SJCRH30 (cell line): ENCODE data around the gene TIMM17B. TPM values are rescaled to one million over a fixed set of nuclear protein-coding genes. Genes with fewer than 3 reads are reported as not detected.
"Not testable (repeated sequence)": the region's sequence is repeated elsewhere in the genome, so short reads cannot be mapped to it uniquely, and the experiment has no call there.

Experiments
- DNase-seq, 2 experiments: peaks; one replicate each; pipeline ENCODE4 v3.0.0-alpha.2; 2015 to 2020
- H3K27ac ChIP-seq: fragments of 250-450 bp; sonication (Bioruptor Pico); 2 replicates; pipeline ENCODE4 v1.5.1; 2020; ENCODE audit warnings: mild to moderate bottlenecking, moderate library complexity
- H3K27me3 ChIP-seq: fragments of 250-450 bp; sonication (Bioruptor Pico); 2 replicates; pipeline ENCODE4 v1.5.1; 2020; ENCODE audit warnings: mild to moderate bottlenecking, moderate library complexity
- H3K36me3 ChIP-seq: fragments of 250-450 bp; sonication (Bioruptor Pico); 2 replicates; pipeline ENCODE4 v1.5.1; 2020; ENCODE audit warnings: mild to moderate bottlenecking, moderate library complexity
- H3K4me1 ChIP-seq: fragments of 250-450 bp; sonication (Bioruptor Pico); 2 replicates; pipeline ENCODE4 v1.5.1; 2020; ENCODE audit warnings: mild to moderate bottlenecking, moderate library complexity
- H3K4me3 ChIP-seq: fragments of 250-450 bp; sonication (Bioruptor Pico); 2 replicates; pipeline ENCODE4 v1.5.1; 2020; ENCODE audit warnings: mild to moderate bottlenecking, moderate library complexity
- H3K9me3 ChIP-seq: fragments of 250-450 bp; sonication (Bioruptor Pico); replicated peaks from 2 replicates; pipeline ENCODE4 v1.5.1; 2020; ENCODE audit warnings: mild to moderate bottlenecking, moderate library complexity
- total RNA-seq: library from RNA; depleted of rRNA; stranded (reverse); fragments of >200 nt; shearing (Covaris generic); gene quantifications from 2 replicates; pipeline ENCODE4 v1.2.3, GENCODE V29; 2014

The TIMM17B gene
- total RNA-seq, 1 experiment from 2014 or later, result 43.5 TPM

DNA sequence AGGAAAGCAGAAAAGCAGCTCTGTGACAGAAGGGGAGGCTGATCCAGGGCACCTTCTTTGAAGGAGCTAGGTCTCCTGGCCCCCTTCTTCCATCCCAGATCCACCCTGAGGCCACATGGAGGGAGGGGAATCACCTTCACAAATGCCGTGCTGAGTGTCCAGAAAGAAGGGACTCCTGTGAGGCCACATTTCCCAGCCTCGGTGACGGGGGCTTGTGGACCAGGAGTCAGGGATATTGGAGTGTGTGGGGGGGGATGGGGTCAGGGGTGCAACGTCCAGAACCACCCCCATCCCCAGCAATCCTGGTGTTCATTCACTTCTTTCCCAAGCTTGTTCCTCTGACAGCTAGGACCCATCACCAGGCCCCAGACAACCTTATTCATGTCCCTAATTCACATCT is 4.7 kb downstream of the TIMM17B start:
- Histone ChIP-seq H3K4me3 (no peak overlapping the region), H3K36me3 (no peaks in the 10 kb centered on the region), H3K4me1 (no peaks in the 10 kb centered on the region), H3K27ac (no peak overlapping the region), H3K27me3 (no peaks in the 10 kb centered on the region), H3K9me3 (no peaks in the 10 kb centered on the region)
- DNase-seq, result no peak

DNA sequence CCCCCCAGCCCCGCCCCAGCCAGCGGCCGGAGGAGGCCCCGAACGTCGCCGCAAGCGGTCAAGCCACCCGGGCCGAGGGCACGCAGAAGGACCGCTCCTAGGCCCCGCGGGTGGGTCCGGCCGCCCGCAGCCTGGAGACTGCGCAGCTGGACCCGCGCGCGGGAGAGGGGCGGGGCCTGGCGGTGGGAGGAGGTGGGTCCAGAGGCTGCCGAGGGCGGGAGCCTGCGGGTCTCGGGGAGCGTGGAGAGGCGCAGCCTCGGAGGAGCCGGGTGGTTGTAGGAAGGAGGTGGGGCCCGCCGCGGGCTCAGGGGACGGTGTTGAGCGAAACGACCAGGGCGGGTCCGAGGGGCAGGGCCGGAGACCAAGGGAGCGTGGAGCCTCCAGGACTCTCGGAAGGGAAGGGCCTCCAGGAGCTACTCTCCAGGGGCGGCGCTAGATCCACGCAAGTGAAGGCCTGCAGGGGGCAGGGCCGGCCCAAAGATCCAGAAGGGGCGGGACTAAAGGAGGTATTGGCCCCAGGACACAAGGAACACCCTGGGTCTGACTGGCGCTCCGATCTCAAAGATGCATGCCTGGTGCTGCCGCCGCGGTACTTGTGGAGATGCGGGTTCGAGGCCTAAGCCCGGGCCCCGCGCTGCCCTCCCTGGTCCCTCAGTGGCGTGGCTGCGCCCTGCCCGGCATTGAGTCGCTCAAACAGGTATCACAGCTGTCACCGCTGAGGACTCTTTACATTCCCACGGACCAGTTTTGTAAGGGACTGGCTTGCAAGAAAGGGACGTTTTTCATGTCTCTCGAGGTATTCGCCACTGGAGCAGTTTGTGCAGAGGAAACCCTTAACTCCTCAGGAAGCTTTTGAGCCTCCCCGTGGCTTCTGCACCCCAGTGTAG is 5.9 kb downstream of the TIMM17B start:
- H3K27me3 ChIP-seq, result no peaks in the 10 kb centered on the region
- no peak overlapping the region for H3K27ac ChIP-seq
- H3K4me1 ChIP-seq, result no peaks in the 10 kb centered on the region
- H3K36me3 ChIP-seq, result no peaks in the 10 kb centered on the region
- H3K9me3 ChIP-seq, result no peaks in the 10 kb centered on the region
- H3K4me3 ChIP-seq, result peak overlapping the region; percentile 59
- DNase-seq, result peak; percentile 85 to 88

DNA sequence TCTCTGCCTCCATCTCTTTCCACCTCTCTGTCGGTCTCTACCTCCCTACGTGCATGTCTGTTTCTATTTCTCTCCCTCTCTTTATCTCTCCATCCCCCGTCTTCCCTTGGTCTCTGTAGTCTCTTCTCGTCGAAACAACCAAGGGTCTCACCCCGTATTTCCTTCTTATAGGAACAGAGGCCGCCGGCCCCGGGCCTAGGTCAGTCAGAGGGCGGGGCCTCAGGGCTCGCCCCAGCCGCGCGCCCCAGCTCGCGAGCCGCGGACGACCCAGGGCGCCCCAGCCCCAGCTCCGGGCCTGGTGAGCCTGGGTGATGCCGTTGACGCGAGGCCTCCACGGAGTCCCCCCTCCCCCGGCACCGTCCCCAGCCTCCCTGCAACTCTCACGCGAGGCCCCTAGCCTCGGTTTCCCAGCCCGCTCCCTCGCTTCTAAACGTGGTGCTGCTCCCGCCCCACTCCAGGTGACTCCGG is 6.6 kb downstream of the TIMM17B start:
- Histone ChIP-seq H3K27me3 (no peaks in the 10 kb centered on the region), H3K4me3 (peak overlapping the region; percentile 59), H3K27ac (no peak overlapping the region), H3K9me3 (no peaks in the 10 kb centered on the region), H3K4me1 (no peaks in the 10 kb centered on the region), H3K36me3 (no peaks in the 10 kb centered on the region)
- peak in 1 of 2 experiments; percentile 17 for DNase-seq

DNA sequence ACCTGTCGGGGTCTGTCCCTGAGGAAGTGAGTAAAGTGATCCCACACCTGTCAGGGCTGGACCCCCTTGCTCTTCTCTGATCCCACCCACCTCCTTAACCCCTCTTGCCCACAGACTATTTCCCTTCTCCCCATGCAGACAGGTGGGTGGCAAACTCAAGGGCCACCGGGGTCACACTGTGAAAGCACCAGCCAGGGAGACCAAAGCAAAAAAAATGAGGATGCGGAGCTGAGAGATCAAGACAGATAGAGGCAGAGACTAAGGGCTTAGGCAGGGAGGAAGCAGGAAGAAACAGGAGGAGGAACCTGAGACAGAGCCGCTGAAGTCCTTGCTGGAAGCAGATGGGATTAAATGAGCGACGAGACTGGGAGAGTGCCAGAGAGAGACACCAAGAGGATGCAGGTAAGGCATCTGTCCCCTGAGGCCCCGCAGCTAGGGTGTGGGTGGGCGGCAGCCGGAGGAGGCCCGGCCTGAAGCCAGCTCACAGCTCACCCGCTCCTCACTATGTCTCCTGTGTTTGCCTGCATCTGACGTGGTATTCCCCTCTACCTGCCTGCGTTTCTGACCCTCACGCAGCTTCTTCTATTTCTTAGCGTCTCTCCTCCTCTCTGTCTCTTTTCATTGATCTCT is 7.2 kb downstream of the TIMM17B start:
- peak in 1 of 2 experiments; percentile 3 for DNase-seq
- Histone ChIP-seq H3K27me3 (no peaks in the 10 kb centered on the region), H3K4me1 (no peaks in the 10 kb centered on the region), H3K9me3 (no peaks in the 10 kb centered on the region), H3K4me3 (peak overlapping the region; percentile 59), H3K36me3 (no peaks in the 10 kb centered on the region), H3K27ac (no peak overlapping the region)

DNA sequence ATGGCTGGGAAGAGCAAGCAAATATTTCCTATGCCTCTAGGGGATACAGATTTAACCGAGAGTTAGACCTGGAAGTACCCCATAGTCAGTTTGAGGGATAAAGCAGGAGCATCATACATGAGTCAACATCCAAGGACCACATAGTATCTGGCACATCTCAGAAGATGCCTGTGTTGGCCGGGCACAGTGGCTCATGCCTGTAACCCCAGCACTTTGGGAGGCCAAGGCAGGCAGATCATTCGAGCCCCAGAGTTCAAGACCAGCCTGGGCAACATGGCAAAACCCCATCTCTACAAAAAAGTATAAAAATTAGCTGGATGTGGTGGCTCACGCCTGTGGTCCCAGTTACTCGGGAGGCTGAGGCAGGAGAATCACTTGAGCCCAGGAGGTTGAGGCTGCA is 11.0 kb downstream of the TIMM17B start:
- not testable (repeated sequence) for H3K27ac ChIP-seq, H3K4me3 ChIP-seq, DNase-seq, H3K36me3 ChIP-seq, H3K4me1 ChIP-seq, H3K9me3 ChIP-seq, H3K27me3 ChIP-seq

DNA sequence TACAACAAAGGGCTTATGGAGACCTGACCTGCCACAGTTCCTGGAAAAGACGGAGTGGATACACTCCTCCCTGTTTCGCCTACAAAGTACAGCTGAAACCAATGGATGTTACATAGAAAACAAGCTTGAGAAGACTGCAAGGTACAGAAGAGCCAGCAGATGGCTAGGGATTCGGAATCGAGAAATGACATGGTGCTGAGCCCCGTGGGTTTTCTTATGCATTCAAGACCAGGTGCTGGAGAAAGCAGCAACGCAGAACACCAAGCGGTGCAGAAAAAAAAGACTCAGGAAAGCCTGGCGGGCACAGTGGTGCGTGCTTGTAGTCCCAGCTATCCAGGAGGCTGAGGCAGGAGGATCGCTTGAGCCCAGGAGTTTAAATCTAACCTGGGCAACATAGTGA is 13.8 kb downstream of the TIMM17B start:
- Histone ChIP-seq H3K36me3 (no peaks in the 10 kb centered on the region), H3K9me3 (no peaks in the 10 kb centered on the region), H3K4me1 (no peaks in the 10 kb centered on the region), H3K27me3 (no peaks in the 10 kb centered on the region), H3K27ac (no peak overlapping the region), H3K4me3 (no peak overlapping the region)
- DNase-seq, result no peak

DNA sequence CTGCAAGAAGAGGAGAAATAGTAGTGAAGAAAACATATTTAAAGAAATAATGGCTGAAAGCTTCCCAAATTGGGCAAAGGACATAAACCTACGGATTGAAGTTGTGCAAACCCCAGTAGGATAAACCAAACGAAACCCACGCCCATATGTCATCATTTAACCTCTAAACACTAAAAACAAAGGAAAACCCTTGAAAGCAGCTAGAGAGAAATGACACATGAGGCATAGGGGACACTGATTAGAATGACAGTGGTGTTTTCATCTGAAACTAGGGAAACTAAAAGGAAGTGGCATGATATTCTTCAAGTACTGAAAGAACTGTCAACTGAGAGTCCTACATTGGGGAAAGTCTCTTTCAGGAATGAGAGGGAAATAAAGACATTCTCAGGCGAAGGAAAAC is 20.6 kb downstream of the TIMM17B start:
- H3K9me3 ChIP-seq, DNase-seq, H3K27ac ChIP-seq, H3K36me3 ChIP-seq, H3K4me3 ChIP-seq, H3K27me3 ChIP-seq, H3K4me1 ChIP-seq: not testable (repeated sequence)

DNA sequence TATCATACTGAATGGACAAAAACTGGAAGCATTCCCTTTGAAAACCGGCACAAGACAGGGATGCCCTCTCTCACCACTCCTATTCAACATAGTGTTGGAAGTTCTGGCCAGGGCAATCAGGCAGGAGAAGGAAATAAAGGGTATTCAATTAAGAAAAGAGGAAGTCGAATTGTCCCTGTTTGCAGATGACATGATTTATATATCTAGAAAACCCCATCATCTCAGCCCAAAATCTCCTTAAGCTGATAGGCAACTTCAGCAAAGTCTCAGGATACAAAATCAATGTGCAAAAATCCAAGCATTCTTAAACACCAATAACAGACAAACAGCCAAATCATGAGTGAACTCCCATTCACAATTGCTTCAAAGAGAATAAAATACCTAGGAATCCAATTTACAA is 25.6 kb downstream of the TIMM17B start:
- DNase-seq, H3K9me3 ChIP-seq, H3K4me3 ChIP-seq, H3K4me1 ChIP-seq, H3K27me3 ChIP-seq, H3K36me3 ChIP-seq, H3K27ac ChIP-seq: not testable (repeated sequence)

DNA sequence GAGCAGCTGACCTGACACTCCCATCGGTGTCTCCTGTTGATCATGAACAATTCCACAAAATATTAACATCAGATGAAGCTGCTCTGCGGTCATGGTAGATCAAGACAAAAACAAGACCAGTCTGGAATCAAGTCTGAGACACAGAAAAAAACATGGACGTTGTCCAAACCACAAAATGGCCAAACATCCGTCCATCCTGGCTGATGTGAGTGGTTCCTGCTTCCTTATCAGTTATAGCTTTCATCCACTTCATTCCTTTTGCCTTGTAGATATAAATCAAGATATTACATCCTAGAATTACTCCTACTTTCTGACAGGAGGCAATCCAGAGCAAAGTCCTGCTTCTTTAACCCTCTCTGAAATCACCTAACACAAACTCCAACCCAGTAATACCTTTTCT is 33.4 kb downstream of the TIMM17B start:
- Histone ChIP-seq H3K9me3 (no peaks in the 10 kb centered on the region), H3K36me3 (no peaks in the 10 kb centered on the region), H3K27ac (0 out of 2 replicates have a peak overlapping the region, but pooled peaks have one; percentile 4), H3K4me3 (no peak overlapping the region), H3K4me1 (0 out of 2 replicates have a peak, but pooled peaks cover 9% of the 10 kb centered on the region), H3K27me3 (no peaks in the 10 kb centered on the region)
- peak; percentile 13 to 50 for DNase-seq

DNA sequence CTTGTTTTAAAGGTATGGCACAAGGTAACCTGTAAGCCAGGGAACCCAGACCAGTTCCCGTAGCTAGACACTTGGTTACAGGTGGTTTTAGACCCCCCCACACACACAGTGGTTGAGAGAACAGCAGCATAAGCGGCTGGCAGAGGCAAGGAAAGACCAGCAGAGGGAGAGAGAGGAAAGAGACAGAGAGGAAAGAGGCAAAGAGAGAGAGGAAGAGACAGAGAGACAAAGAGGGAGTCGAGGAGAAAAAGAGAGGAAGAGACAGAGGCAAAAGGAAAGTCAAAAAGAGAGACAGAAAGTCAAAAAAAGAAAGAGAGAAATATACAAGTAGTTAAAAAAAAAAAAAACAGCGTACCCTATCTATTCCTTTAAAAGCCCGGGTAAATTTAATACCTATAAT is 42.7 kb downstream of the TIMM17B start:
- H3K27ac ChIP-seq, result no peak overlapping the region
- no peaks in the 10 kb centered on the region for H3K9me3 ChIP-seq
- H3K4me3 ChIP-seq, result no peak overlapping the region
- H3K36me3 ChIP-seq, result no peaks in the 10 kb centered on the region
- no peaks in the 10 kb centered on the region for H3K27me3 ChIP-seq
- no peak for DNase-seq
- H3K4me1 ChIP-seq, result no peaks in the 10 kb centered on the region

DNA sequence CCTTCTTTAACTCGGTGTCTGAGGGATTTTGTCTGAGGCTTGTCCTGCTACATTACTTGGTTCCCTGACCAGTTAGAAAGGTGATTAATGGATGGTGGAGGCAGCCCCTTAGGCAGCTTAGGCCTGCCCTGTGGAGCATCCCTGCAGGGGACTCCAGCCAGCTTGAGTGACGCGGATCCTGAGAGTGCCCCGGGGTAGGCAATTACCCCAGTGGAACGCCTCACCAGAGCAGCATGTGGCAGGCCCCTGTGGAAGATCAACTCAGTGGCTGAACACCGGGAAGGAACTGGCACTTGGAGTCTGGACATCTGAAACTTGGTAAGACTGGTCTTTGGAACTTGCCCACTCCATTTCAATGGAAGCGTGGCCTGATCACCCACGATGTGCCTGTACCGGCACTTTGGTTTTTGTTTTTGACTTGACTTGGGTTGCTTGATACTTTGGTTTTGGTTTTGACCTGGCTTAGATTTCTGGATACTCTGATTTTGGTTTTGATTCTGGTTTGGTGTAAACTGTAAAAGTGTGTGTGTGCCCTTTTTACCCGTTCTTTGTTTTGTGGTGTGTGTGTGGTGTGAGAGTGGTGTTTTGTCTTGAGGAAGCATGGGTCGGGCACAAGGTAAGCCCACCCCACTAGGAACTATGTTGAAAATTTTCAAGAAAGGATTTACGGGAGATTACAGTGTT is 43.3 kb downstream of the TIMM17B start:
- H3K36me3 ChIP-seq, H3K27me3 ChIP-seq, DNase-seq, H3K4me3 ChIP-seq, H3K27ac ChIP-seq, H3K9me3 ChIP-seq, H3K4me1 ChIP-seq: not testable (repeated sequence)

DNA sequence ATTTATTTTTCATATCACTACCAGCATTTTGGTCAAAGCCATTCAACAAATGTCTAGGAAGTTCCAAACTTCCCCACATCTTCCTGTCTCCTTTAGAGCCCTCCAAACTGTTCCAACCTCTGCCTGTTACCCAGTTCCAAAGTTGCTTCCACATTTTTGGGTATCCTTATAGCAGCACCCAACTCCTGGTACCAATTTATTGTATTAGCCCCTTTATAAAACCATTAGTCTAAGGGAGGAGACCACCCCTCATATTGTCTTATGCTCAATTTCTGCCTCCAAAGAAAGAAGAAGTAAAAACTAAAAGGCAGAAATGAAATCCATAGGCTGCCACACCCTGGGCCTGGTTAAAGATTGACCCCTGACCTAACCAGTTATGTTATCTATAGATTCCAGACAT is 44.1 kb downstream of the TIMM17B start:
- H3K27ac ChIP-seq, H3K36me3 ChIP-seq, DNase-seq, H3K27me3 ChIP-seq, H3K4me1 ChIP-seq, H3K4me3 ChIP-seq, H3K9me3 ChIP-seq: not testable (repeated sequence)

DNA sequence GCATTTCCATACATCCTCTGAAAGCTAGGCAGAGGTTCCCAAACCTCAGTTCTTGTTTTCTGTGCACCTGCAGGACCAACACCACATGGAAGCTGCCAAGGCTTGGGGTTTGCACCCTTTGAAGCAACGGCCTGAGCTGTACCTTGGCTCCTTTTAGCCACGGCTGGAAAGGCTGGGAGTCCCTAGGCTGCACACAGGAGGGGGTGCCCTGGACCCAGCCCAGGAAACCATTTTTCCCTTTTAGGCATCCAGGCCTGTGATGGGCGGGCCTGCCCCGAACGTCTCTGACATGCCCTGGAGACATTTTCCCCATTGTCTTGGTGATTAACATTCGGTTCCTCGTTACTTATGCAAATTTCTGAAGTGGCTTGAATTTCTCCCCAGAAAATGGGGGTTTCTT is 44.7 kb downstream of the TIMM17B start:
- H3K27me3 ChIP-seq, result no peaks in the 10 kb centered on the region
- H3K36me3 ChIP-seq, result no peaks in the 10 kb centered on the region
- no peaks in the 10 kb centered on the region for H3K4me1 ChIP-seq
- H3K9me3 ChIP-seq, result no peaks in the 10 kb centered on the region
- no peak overlapping the region for H3K4me3 ChIP-seq
- no peak overlapping the region for H3K27ac ChIP-seq
- DNase-seq, result no peak

DNA sequence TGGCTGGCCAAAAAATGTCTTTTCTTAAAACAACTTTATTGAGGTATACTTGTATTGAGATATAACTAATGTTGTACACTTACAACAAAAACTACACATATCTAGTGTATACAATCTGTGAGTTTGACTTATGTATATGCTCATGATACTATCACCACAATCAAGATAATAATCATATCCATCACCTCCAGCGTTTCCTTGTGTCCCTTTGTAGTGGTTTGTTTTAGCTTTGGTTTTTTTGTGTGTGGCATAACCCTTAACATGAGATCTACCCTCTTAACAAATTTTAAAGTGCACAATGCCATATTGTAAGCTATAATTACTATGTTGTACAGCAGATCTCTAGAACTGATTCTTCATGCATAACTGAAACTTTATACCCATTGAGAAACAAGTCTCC is 48.7 kb downstream of the TIMM17B start:
- no peaks in the 10 kb centered on the region for H3K4me1 ChIP-seq
- H3K4me3 ChIP-seq, result no peak overlapping the region
- DNase-seq, result no peak
- no peaks in the 10 kb centered on the region for H3K27me3 ChIP-seq
- no peaks in the 10 kb centered on the region for H3K36me3 ChIP-seq
- H3K9me3 ChIP-seq, result no peaks in the 10 kb centered on the region
- no peak overlapping the region for H3K27ac ChIP-seq
